Adrenal gland (tissue), 5 donors: ENCODE results near the gene BICD1.

Source experiments
- POLR2A ChIP-seq, 2 donors: fragments of 450-650 bp; IDR thresholded peaks; one replicate each; pipeline ENCODE4 v1.6.1; 2017; ENCODE audit warnings: antibody characterized with exemption in 2 of 2, mild to moderate bottlenecking in 2 of 2, moderate library complexity in 1 of 2
- TF ChIP-seq, protein P1 (sequence below), 6 experiments: fragments of 450-650 bp in 4 of 6; fragments of 200-600 bp in 2 of 6; sonication (generic) in 1 of 6; IDR thresholded peaks; 1 replicate in 5 of 6; 2 replicates in 1 of 6; pipeline versions ENCODE4 v1.5.1 to v1.8.0; 2016 to 2021; ENCODE audit warnings: antibody characterized with exemption in 6 of 6, mild to moderate bottlenecking in 2 of 6, moderate library complexity in 1 of 6
- donor health status: DM: no; HTN: no; CAD: no.

DNA sequence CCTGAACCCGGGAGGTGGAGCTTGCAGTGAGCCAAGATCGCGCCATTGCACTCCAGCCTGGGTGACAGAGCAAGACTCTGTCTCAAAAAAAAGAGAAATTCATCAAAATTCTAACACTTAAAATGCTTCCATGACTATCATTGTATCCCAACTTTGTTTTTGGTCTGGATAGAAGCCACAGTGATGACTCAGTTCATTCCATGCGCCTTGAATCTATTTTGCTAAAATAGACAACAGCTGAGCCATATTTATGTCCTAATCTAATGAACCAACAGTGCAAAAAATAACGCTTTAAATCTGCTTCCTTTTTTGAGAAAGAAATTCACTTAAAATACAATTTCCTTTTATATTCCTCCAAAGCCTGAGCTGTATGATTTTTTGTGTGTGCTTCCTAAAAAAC lies 23.2 kb upstream of the BICD1 start:
- TF ChIP-seq, protein P1, sequence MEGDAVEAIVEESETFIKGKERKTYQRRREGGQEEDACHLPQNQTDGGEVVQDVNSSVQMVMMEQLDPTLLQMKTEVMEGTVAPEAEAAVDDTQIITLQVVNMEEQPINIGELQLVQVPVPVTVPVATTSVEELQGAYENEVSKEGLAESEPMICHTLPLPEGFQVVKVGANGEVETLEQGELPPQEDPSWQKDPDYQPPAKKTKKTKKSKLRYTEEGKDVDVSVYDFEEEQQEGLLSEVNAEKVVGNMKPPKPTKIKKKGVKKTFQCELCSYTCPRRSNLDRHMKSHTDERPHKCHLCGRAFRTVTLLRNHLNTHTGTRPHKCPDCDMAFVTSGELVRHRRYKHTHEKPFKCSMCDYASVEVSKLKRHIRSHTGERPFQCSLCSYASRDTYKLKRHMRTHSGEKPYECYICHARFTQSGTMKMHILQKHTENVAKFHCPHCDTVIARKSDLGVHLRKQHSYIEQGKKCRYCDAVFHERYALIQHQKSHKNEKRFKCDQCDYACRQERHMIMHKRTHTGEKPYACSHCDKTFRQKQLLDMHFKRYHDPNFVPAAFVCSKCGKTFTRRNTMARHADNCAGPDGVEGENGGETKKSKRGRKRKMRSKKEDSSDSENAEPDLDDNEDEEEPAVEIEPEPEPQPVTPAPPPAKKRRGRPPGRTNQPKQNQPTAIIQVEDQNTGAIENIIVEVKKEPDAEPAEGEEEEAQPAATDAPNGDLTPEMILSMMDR (IDR thresholded peaks at IDR 0.05), result no peak
- TF ChIP-seq POLR2A (IDR thresholded peaks at IDR 0.05), result no peak
